ENCODE results near the gene SMYD3. TPM values are rescaled to one million over a fixed set of nuclear protein-coding genes. Genes with fewer than 3 reads are reported as not detected.

Gene SMYD3
- total and polyA plus RNA-seq, 9 of the 15 experiments (the other 6 are each of a cell fraction or from before 2014, with no cell fraction given): 128 to 440 (median 197) TPM

GRCh38 chr1:246413430-246413829, 93.6 kb downstream of the SMYD3 start (continued):
- 0 out of 2 replicates have a peak, but pooled peaks have one; percentile 31 for TF ChIP-seq DPF2 (IDR thresholded peaks at IDR 0.05)

- Histone ChIP-seq H2AFZ (ENCODE audit: low read depth, low read length) (no peak overlapping the region), H3K4me1 (replicated peaks in 1 of 2; ENCODE audit: control insufficient read depth in 2 of 2, insufficient read depth in 2 of 2, low read length in 2 of 2) (no peaks in the 10 kb centered on the region), H3K79me2 (ENCODE audit: control insufficient read depth, insufficient read depth, low read length) (no peaks in the 10 kb centered on the region), H3K4me3 (no peak overlapping the region), H3K27ac (ENCODE audit: extremely low read depth, low read depth, low read length) (no peak overlapping the region), H3K36me3 (ENCODE audit: control insufficient read depth, insufficient read depth, low read length) (no peaks in the 10 kb centered on the region), H3K4me2 (ENCODE audit: insufficient read depth, low read length) (no peak overlapping the region), H3K9ac (ENCODE audit: insufficient read depth in 1 of 2, low read depth in 2 of 2, low read length in 2 of 2) (no peak overlapping the region), H4K20me1 (replicated peaks; ENCODE audit: control insufficient read depth, insufficient read depth, low read length) (no peaks in the 10 kb centered on the region), H3K9me3 (replicated peaks; ENCODE audit: control insufficient read depth, insufficient read depth, low read depth, low read length) (no peaks in the 10 kb centered on the region), H3K27me3 (ENCODE audit: control insufficient read depth in 2 of 2, insufficient read depth in 2 of 2, low read length in 2 of 2) (no peaks in the 10 kb centered on the region), H3K9me1 (ENCODE audit: control insufficient read depth, insufficient read depth, low read length) (no peaks in the 10 kb centered on the region)
- POLR2A ChIA-PET: interaction anchor here (0.6 to 1.0 kb wide), 2 partner anchors 9 to 48 kb away, joined by 3 read pairs; no protein-coding TSS in a partner anchor
- DNase-seq (ENCODE audit: extremely low read depth in 1 of 4, low spot score in 3 of 4): peak in 1 of 4 experiments; percentile 11
- intact Hi-C loops (cut with micrococcal nuclease) (no loop called here), in situ Hi-C loops (cut with MboI) (no loop called here)
- CTCF ChIA-PET (ENCODE audit: low intra/inter-chr PET ratio): no interaction called here
- peak; percentile 40 for ATAC-seq
- no TSS peak for BruUV-seq (replicated peaks)
- no peak for TF ChIP-seq DIDO1 (tag; IDR thresholded peaks at IDR 0.05; ENCODE audit: low read depth)
- no peak for TF ChIP-seq HOXB6 (CRISPR knock-in tag; IDR thresholded peaks at IDR 0.05; ENCODE audit: borderline replicate concordance)
- TF ChIP-seq CC2D1A (IDR thresholded peaks at IDR 0.05): no peak
- TF ChIP-seq HIVEP1 (CRISPR knock-in tag; IDR thresholded peaks at IDR 0.05): no peak
- TF ChIP-seq, protein P1, sequence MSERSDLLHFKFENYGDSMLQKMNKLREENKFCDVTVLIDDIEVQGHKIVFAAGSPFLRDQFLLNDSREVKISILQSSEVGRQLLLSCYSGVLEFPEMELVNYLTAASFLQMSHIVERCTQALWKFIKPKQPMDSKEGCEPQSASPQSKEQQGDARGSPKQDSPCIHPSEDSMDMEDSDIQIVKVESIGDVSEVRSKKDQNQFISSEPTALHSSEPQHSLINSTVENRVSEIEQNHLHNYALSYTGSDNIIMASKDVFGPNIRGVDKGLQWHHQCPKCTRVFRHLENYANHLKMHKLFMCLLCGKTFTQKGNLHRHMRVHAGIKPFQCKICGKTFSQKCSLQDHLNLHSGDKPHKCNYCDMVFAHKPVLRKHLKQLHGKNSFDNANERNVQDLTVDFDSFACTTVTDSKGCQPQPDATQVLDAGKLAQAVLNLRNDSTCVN (CRISPR knock-in tag; IDR thresholded peaks at IDR 0.05): no peak
- no peak for TF ChIP-seq VEZF1 (CRISPR knock-in tag; IDR thresholded peaks at IDR 0.05)
- TF ChIP-seq ARID3A (IDR thresholded peaks at IDR 0.05; ENCODE audit: borderline replicate concordance, low read depth, low read length): no peak
- TF ChIP-seq SMARCC2 (IDR thresholded peaks at IDR 0.05; ENCODE audit: low read depth): no peak
- TF ChIP-seq ZNF311 (CRISPR knock-in tag; IDR thresholded peaks at IDR 0.05): no peak
- no peak for TF ChIP-seq ZC3H8 (IDR thresholded peaks at IDR 0.05)
- no peak for TF ChIP-seq MCM2 (IDR thresholded peaks at IDR 0.05; ENCODE audit: low read depth)
- no peak for TF ChIP-seq EGR1 (conservative IDR thresholded peaks at IDR 0.05)
- no peak for TF ChIP-seq SFPQ (IDR thresholded peaks at IDR 0.05; ENCODE audit: low read depth, low read length)
- WGBS (ENCODE audit: insufficient coverage, low coverage, missing lambda C conversion rate): 41% methylated on average over 7 of the region's 7 CpGs
- no peak for FAIRE-seq
Measured at GRCh38 chr1:246404078-246404477, 103.0 kb downstream of the SMYD3 start.

Data from K562 (cell line).